Eye (tissue), 1 donor: ENCODE data around the gene SUCLA2.

Experiments
- DNase-seq: peaks from one replicate; pipeline ENCODE4 v3.0.0-alpha.2; 2015

The SUCLA2 gene

GRCh38 chr13:47898080-47898479, 103.0 kb downstream of the SUCLA2 start:
- no peak for DNase-seq

DNA sequence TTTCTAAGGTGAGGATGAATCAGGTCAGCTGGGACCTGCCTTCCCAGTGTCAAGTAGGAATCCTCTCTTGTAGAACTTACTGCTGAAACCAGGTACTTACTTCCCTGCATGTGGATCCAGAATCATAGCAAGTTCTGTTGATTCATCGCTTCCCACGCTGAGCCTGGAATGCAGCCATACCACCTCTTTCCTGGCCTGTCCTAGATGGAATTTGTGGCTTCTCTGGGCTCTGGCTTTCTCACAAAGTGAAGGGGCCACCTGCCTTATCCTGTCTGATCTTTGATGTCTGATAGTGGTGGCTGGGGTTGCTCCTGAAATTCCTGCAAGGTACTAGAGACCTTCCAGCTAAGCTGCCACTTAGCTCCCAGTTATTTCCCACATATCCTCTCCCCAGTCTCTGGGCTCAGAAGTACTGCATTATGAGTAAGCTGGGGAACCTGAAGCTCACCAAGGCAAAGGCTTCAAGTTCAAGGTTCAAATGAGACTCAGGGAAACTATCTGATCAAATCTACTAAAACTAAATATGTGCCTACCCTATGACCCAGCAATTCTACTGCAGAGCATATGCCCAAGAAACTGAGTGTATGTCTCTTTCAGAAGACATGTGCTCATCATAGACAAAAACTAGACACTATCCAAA, 103.5 kb downstream of the SUCLA2 start:
- no peak for DNase-seq

DNA sequence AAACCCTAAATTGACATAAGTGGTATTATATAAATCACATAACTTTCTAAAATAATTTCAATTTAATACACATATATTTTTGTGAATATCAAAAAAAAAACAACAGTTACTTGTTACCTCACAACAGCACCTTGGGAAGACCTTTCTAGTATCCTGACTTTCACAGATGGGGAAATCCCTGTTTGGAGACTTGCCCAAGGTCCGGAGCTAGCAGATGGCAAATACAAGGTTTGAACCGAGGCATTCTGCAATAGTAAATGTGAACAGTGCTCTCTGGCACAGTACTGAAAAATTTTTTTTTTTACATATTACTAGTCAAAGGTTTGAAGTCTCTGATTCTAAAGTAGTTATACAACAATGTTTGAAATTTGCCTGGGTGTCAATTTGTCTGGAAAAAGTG, 104.5 kb downstream of the SUCLA2 start:
- DNase-seq: no peak

- DNase-seq: no peak
Observed at GRCh38 chr13:47896111-47896510, 105.0 kb downstream of the SUCLA2 start.

- no peak for DNase-seq
Observed at GRCh38 chr13:47893527-47893926, 107.5 kb downstream of the SUCLA2 start.
